ENCODE data around the gene RNF126.
"Not testable (repeated sequence)": the region's sequence is repeated elsewhere in the genome, so short reads cannot be mapped to it uniquely, and the experiment has no call there.

Gene RNF126

DNA sequence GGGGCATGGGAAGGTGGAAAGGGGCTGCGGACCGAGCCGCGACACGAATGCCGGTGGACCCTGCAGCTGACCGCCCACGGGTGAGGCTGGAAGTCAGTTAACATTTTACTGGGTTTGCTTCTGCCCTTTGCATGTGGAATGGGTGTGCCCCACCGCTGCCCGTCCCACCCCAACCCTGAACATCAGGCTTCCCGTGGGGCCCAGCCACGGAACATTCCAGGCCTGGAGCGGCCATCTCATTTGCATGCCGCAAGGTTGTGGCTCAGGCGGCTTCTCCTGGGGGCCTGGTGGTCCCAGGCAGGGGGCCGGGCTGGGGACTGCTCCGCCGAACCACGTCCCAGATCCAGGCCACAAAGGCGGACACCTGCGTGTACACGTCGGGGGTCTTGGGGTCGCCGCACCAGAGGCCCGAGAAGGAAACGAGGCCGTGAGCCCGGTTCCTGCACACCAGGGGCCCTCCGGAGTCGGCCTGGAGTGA lies 22.5 kb upstream of the RNF126 start:
- DNase-seq = no peak

DNA sequence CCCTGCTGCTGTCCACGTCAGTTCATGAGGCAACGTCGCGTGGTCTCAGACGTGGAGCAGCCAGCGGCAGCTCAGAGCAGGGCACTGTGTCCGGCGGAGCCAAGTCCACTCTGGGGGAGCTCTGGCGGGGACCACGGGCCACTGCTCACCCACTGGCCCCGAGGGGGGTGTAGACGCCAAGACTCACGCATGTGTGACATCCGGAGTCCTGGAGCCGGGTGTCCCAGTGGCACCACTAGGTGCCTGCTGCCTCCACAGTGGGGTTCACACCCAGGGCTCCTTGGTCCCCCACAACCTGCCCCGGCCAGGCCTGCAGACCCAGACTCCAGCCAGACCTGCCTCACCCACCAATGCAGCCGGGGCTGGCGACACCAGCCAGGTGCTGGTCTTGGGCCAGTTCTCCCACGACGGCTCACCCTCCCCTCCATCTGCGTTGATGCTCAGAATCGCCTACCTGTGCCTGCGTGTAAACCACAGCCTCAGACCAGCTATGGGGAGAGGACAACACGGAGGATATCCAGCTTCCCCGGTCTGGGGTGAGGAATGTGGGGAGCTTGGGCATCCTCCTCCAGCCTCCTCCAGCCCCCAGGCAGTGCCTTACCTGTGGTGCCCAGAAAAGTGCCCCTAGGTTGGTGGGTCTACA lies 19.8 kb upstream of the RNF126 start:
- no peak for DNase-seq

DNA sequence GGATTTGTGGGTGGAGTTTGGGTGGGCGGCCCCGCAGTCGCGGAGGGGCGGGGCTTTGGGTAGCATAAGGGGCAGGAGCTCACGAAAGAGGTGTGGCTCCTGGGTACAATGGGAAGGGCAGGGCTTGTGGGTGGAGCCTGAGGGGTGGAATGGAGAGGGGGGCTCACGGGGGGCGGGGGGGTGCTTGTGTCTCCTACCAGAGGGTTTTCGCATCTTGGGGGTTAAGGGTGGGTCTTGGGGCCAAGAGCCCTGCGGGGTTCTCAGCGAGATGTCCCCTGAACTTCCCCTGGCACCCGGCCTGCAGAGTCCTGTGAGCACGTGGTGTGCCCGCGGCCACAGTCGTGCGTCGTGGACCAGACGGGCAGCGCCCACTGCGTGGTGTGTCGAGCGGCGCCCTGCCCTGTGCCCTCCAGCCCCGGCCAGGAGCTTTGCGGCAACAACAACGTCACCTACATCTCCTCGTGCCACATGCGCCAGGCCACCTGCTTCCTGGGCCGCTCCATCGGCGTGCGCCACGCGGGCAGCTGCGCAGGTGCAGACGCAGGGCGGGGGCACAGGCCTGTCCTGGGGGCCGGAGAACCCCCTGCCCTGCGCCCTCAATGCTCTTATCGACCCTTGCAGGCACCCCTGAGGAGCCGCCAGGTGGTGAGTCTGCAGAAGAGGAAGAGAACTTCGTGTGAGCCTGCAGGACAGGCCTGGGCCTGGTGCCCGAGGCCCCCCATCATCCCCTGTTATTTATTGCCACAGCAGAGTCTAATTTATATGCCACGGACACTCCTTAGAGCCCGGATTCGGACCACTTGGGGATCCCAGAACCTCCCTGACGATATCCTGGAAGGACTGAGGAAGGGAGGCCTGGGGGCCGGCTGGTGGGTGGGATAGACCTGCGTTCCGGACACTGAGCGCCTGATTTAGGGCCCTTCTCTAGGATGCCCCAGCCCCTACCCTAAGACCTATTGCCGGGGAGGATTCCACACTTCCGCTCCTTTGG lies 18.3 kb upstream of the RNF126 start:
- DNase-seq = no peak

DNA sequence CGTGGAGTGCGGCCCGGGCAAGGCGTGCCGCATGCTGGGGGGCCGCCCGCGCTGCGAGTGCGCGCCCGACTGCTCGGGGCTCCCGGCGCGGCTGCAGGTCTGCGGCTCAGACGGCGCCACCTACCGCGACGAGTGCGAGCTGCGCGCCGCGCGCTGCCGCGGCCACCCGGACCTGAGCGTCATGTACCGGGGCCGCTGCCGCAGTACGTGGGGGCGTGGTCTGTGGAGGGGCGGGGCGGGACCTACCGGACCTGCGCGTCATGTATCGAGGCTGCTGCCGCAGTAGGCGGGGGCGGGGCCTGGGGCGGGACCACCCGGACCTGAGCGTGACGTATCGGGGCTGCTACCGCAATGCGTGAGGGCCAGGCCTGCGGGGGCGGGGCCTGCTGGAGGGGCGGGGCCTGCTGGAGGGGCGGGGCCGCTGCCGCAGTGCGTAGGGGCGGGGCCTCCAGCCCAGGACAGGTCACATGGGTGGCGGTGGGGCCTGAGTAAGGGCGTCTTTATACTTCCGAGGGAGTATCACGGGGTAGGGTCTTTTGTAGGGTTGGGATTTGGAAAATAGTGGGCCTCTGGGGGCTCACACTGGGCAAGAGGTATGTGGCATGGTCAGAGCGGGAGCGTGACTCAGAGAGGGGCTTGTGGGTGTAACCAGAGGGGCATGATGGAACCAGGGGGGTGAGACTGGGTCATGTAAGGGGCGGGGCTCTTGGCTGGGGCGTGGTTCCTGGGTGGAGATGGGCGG lies 17.4 kb upstream of the RNF126 start:
- DNase-seq = peak; percentile 95

DNA sequence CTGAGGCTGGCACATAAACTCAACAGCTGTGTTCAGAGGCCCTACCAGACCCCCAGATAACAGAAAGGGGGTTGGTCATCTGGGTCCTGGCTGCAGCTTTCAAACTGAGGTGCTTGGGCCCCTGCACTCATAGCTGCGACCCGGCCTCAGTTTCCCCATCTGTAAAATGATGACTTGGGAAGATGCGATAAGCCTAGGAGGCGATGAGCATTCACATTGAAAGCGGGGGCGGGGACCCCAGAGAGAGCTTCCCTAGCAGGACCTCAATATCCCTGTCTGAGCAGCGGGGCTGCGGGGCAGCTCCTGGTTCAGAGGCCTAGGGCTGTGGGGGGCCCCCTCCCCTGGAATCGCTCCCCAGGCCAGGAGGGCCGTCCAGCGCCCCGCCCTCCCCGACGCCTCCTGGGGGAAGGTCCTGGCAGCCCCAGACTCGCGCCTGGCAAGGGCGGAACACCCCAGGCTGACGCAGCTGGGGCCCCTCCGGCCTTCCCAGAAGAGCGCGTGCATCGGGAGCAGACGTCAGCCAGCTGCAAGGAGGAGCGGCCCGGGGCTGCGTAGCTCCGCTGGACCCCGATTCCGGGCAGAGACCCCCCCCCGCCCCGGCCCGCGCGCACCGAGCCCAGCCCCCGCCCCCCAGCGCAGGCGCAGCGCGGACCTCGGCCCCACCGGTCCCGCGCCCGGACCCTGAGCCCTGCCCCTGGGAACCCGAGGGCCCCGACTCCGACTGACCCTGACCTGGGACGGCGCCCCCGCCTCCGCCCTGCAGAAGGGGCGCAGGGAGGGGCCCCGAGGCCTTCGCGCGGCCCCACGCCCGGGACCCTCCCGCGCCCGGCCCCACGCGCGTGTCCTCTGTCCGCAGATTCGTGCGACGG lies 16.6 kb upstream of the RNF126 start:
- DNase-seq = peak; percentile 6

DNA sequence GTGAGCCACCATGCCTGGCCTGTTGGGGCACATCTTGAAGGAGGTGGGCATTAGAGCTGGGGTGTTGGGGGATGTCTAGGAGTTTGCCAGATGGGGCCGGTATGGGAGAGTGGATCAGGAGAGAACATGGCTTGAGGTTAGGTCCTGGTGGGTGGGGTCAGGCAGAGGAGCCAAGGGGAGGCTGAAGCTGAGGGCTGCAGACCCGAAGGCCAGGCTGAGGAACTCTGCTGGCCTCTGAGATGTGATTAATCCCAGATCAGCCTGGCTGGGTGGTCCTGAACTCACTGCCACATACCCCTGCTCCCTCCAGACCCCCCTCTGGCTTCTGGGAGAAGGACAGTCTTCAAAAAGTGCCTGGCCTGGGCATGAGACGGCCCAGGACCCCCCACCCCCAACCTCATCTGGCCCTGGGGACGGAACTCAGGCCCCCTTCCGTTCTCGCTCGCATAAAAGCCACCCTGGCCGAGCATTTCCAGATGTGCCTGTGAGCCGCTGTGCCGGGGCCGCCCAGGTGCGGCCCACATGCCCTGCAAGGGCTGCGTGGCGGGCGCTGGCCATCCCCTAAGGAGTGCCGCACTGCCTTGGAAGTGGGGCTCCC lies 15.9 kb upstream of the RNF126 start:
- no peak for DNase-seq

DNA sequence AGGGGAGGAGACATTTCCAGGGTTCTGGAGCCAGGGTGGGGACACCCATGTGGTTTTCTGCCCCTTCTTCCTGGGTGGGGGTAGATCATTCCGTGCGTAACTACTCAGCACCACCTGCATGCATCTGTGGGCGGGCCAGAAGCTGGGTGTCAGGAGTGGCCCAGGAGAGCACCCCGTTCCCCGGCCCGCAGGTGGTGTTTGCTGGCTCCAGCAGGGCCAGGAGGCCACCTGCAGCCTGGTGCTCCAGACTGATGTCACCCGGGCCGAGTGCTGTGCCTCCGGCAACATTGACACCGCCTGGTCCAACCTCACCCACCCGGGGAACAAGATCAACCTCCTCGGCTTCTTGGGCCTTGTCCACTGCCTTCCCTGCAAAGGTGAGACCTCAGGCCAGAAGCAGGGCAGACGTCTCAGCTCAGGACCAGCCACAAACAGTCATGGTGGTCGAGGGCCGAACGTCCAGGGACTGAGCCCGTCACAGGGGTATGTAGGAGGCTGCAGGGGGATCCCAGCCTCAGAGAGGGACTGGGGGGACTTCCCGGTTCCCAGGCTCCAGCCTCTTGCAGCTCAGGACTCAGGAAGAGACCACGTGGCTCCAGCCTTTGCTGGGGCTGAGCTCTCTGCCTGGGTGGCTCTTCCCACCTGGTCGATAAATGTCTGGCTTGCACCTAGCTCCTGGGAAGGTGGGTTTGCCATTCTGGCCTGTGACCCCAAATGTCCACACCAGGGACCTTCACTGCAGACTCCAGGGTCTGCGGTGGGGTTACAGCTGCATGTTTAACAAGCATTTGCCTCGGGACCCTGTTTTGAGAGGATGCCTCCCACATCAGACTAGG lies 14.8 kb upstream of the RNF126 start:
- DNase-seq = no peak

DNA sequence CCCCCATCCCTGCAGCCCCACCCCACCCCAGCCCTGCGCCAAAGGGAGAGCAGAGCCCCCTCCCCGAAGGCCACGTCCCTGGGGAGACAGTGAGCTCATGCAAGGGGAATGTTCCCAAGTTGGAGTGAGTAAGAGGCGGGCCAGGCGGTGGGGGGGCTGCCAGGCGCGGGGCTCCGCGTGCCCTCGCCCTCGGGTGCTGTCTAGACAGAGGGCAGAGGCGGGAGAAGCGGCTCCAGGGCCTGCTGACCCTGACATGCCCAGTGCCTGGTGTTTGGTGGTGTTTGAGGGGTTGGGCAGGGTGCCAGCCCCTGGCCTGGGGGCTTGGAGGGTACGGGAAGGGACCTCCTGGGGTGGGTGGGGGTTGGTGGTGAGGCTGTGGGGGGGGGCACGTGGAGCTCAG lies 14.2 kb upstream of the RNF126 start:
- peak; percentile 4 for DNase-seq

DNA sequence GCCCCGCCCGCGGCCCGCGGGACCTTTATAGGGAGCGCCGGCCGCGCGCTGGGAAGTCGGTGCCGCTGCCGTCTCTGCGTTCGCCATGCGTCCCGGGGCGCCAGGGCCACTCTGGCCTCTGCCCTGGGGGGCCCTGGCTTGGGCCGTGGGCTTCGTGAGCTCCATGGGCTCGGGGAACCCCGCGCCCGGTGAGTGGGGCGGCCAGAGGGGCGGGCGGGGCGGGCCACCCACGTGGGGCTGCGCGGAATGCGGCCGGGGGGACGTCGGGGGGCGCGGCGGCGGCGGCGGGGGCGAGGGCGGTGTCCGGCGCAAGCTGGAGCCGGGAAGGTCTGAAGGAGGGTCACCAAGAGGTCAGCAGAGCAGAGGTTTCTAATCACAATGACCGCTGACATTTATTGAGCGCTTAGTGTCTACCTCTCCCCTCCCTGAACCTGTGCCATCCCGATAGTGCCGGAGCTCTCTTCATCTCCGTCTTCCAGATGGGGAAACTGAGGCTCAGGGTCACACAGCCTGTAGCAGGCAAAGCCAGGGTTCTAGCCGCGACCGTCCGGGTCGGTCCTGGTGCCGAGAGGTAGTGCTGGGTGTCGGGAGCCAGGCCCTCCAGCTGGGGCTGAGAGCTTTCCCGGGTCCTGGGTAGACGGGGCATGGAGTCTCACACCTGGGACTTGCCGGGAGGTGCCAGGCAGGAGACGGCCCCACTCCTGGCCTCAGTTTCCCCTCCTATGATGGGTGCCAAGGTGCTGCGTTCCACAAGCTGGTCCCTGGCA lies 13.5 kb upstream of the RNF126 start, which contains the start of gene FSTL3:
FSTL3 (plus strand) TSS at position 54 of the 767 bp plus-strand sequence; CDS start at position 86, 32 bp downstream.
- DNase-seq = no peak

DNA sequence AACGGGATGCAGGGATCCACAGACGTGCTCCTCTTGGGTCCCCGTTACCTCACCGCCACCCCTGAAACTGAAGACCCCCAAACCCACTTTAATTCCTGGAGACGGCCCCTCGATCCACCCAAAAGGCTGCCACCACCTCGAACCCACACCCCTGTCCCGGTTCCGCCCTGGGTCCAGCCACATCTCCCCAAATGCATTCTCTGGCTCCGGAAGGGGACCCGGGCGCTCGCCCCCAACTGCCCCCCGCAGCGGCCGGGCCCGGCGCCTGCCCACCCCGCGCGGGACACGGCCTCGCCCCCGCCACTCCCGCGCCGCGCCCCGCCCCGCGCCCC lies 13.0 kb upstream of the RNF126 start:
- DNase-seq = no peak

DNA sequence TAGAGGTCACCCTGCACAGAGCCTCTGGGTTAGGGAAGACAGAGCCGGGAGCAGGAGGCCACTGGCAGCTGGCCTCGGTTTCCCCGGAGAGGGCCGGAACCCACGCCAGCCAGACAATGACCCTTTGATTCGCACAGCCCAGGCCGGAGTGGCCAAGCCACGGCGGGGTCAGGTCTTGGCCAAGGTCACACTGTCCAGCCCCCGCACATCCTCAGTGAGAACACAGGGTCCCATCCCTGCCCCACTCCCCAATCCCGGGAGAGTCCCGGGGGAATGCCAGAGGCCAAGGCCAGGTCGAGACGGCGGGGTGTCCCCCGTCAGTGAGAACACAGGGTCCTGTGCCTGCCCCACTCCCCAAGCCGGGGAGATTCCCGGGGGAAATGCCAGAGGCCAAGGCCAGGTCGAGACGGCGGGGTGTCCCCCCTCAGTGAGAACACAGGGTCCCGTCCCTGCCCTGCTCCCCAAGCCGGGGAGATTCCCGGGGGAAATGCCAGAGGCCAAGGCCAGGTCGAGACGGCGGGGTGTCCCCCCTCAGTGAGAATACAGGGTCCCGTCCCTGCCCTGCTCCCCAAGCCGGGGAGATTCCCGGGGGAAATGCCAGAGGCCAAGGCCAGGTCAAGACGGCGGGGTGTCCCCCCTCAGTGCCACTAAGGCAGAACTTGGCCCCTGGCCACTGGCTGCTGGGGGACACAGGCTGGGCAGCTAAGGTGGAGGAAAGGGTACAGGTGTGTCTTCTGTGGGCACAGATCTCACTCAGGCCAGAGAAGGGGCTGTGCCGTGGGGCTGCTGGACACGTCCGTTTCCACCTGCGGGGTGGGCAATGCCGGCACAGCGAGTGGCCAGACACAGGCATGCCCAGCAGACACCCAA lies 11.5 kb upstream of the RNF126 start:
- DNase-seq = no peak

DNA sequence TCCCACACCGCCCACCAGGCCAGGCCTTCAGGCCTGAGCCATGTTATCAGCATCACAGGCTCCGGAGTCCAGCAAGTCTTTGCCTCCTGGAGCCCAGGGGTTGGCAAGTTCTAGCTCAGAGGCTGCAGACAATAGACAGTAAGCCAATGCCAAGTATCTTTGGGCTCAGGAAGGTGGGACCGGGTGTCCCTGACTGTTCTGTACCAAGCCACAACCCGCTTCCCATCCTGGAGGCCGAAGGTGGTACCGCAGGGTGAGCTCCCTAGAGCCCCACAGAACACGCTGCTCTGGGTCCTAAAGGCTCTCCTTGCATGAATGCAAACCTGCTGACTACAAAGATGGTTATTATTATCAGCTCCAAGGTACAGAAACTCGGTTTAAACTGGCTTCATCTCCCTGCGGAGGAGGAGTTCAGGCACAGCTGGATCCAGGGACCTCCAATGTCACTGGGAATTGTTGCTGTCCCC lies 7.6 kb upstream of the RNF126 start:
- DNase-seq = no peak

DNA sequence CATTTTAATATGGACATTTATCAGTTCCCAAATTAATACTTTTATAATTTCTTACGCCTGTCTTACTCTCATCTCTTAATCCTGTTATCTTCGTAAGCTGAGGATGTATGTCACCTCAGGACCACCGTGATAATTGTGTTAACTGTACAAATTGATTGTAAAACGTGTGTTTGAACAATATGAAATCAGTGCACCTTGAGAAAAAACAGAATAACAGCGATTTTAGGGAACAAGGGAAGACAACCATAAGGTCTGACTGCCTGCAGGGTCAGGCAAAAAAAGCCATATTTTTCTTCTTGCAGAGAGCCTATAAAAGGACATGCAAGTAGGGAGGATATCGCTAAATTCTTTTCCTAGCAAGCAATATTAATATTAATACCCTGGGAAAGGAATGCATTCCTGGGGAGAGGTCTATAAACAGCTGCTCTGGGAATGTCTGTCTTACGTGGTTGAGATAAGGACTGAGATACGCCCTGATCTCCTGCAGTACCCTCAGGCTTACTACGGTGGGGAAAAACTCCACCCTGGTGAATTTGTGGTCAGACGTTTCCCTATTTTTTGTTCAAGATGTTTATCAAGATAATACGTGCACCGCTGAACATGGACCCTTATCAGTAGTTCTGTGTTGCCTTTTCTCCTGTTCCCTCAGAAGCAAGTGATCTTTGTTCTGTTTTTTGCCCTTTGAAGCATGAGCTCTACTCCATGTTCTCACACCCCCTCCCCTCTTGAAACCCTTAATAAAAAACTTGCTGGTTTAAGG lies 5.8 kb upstream of the RNF126 start:
- DNase-seq = not testable (repeated sequence)

DNA sequence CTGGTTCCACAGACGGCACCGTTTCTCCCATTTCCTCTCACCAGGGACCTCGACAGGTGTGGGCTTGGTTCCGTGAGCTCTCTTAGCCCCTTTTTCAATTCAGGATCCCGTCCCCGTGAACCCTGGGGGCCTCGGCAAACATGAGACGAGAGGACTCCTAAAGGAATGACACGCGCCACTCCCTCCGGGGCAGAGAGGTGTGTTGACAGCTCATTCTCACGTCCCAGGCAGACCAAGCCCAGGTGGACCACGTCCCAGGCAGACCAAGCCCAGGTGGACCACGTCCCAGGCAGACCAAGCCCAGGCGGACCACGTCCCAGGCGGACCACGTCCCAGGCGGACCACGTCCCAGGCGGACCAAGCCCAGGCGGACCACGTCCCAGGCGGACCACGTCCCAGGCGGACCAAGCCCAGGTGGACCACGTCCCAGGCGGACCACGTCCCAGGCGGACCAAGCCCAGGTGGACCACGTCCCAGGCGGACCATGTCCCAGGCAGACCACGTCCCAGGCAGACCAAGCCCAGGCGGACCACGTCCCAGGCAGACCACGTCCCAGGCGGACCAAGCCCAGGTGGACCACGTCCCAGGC lies 4.1 kb upstream of the RNF126 start:
- DNase-seq = not testable (repeated sequence)

DNA sequence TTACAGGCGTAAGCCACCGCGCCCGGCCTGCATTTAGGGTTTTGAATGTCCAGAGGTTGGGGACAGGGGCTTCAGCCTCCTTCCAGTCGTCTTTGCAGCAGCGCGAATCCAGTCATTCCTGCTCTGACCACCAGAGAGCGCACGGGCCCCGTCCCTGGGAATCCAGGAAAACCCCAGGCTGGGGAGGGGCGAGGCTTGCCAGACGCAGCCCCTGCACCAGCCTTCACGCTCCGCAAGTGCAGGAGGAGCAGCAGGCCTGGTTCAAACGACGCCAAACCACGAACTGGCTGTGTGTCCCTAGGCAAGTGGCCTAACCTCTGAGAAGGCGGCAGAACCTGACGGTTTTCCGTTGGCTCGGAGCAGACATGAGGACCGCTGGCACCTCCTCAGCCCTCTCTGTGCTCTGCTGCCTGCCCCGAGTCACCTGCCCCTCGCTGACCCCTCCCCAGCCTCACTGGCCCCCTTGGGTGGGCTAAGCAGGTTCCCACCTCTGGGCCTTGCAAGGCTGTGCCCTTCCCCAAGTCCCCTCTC lies 2.0 kb upstream of the RNF126 start:
- DNase-seq = peak; percentile 67

DNA sequence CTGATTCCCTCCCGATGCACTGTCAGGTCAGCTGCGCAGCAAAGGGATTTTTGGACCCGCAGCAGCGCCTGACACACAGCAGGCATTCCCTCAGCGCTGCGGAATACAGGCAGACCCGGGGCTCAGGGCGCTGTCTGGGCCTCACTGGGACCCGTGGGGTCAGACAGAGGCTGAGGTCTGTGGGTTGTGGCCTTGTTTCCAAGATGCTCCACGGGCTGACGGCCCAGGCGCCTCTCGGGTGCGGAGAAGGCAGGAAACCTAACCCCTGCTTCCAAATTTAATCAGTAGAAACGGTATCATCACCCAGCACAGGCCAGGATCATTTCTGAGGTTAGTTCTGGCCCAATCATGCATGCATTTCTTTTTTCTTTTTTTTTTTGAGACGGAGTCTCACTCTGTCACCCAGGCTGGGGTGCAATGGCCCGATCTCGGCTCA lies 686 bp upstream of the RNF126 start:
- no peak for DNase-seq

DNA sequence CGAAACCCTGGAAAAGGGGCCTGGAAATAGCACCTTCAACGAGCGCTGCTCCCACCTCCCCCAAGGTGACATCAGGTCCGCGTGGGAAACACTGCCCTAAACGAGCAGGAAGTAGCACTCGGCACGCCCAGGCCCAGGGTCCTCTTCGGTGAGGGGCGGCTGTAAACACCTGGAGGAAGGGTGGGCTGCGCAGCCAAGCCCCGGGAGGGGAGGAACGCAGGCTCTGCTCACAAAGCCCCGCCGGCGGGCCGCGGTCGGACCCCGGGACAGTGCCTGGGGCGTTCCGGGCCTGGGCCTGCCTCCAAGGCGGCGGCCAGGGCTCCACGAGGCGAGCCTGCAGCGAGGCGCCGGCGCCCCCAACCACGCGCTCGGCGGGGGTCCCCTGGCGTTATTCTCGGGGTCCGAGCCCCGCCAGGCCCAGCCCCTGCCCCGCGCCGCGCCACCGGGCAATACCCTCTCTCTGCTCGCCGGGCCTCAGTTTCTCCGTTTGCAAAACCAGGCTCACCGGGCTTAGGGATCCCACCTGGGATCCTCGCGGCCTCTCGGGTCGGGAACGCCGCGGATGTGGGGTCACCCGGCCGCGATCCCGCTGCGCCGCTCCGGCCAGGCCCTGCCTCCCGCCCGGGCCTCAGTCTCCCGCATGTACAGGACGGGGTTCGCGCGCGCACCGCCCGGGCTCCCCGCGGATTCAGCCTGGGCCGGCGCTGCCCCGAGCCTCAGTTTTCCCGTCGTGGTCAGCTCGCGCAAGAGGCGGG lies 630 bp downstream of the RNF126 start:
- no peak for DNase-seq

Data from NCI-H446 treated with DMSO at 0.1 percent for 48 hours (cell line).